ENCODE measurements around the gene PLA2G6. TPM values are rescaled to one million over a fixed set of nuclear protein-coding genes. Genes with fewer than 3 reads are reported as not detected.

Gene PLA2G6
- polyA plus RNA-seq, 2 of the 4 experiments (the other 2 are of a cell fraction): 7.4 to 7.6 TPM

DNA sequence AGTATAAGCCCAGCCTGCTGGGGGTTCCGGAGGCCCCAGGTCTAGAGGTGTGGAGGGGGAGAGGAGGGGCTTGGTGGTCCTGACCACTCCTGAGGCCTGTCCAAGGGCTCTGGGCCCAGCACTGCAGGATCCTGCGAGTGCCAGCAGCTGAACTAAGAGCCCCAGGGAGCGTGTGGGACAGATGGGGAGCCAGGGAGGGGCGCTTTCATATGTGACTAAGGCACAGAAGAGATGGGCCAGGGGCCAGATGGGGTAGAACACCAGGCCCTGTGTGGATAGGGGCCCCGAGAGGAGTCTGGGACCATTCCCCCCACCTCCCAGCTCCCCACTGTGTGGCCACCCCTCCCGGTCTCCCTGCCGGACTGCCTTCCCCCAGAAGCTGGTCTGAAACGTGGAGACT lies 38.5 kb upstream of the PLA2G6 start (continued):
- TF ChIP-seq, protein P1, sequence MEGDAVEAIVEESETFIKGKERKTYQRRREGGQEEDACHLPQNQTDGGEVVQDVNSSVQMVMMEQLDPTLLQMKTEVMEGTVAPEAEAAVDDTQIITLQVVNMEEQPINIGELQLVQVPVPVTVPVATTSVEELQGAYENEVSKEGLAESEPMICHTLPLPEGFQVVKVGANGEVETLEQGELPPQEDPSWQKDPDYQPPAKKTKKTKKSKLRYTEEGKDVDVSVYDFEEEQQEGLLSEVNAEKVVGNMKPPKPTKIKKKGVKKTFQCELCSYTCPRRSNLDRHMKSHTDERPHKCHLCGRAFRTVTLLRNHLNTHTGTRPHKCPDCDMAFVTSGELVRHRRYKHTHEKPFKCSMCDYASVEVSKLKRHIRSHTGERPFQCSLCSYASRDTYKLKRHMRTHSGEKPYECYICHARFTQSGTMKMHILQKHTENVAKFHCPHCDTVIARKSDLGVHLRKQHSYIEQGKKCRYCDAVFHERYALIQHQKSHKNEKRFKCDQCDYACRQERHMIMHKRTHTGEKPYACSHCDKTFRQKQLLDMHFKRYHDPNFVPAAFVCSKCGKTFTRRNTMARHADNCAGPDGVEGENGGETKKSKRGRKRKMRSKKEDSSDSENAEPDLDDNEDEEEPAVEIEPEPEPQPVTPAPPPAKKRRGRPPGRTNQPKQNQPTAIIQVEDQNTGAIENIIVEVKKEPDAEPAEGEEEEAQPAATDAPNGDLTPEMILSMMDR (IDR thresholded peaks at IDR 0.05): no peak

DNA sequence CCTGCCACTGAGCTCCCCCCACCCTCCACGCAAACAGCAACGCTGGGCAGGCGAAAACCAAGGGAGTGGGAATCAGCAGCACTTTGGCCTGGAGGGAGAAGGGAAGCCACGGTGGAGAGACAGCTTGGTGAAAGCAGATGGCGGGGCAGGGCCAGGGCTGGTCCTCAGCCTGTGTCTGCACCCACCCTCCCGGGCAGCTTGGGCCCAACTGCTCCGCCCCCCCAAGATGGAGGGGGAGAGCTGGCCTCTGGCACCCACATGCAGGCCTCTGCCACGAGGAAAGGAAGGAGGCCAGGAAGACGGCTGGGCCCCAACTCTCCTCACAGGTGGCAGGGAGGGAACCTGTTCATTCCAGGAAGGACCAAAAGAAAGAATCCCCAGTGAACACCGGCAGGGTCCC lies 38.0 kb upstream of the PLA2G6 start:
- CTCF ChIA-PET: interaction anchor here (0.5 to 1.5 kb wide), 3 partner anchors 9 to 118 kb away, joined by 3 to 6 read pairs (median 3); no protein-coding TSS in a partner anchor
- Histone ChIP-seq H3K4me2 (peak overlapping the region; percentile 62; the same call in 2 of the 3 replicates), H3K4me1 (peaks cover 63% of the 10 kb centered on the region)

GRCh38 chr22:38218661-38219622 lies 37.3 kb upstream of the PLA2G6 start:
- H3K4me1 ChIP-seq: peaks cover 63% of the 10 kb centered on the region
- TF ChIP-seq FOSB (CRISPR knock-in tag; IDR thresholded peaks at IDR 0.05) (peak; percentile 82; the same call in 1 of the 2 replicates), TP53 (CRISPR knock-in tag; IDR thresholded peaks at IDR 0.05) (peak; percentile 89), SREBF2 (IDR thresholded peaks at IDR 0.05) (no peak), CHD2 (IDR thresholded peaks at IDR 0.05; ENCODE audit: low read length, partially characterized antibody) (no peak), NR3C1 (IDR thresholded peaks at IDR 0.05) (no peak), ZC3H11A (IDR thresholded peaks at IDR 0.05) (no peak), KDM1A (IDR thresholded peaks at IDR 0.05; ENCODE audit: low read depth) (no peak), PHF8 (IDR thresholded peaks at IDR 0.05; ENCODE audit: borderline replicate concordance, low read depth) (no peak), HEYL (CRISPR knock-in tag; IDR thresholded peaks at IDR 0.05) (peak; percentile 87; the same call in 1 of the 2 replicates), CEBPB (IDR thresholded peaks at IDR 0.05) (no peak), MAFK (IDR thresholded peaks at IDR 0.05; ENCODE audit: partially characterized antibody) (peak; percentile 87), POLR2AphosphoS2 (conservative IDR thresholded peaks at IDR 0.05; ENCODE audit: low read length) (peak; percentile 87), ZFP36 (IDR thresholded peaks at IDR 0.05; ENCODE audit: borderline replicate concordance, partially characterized antibody) (no peak), HOXB13 (CRISPR knock-in tag; IDR thresholded peaks at IDR 0.05; ENCODE audit: low read depth) (peak; percentile 90; the same call in 1 of the 2 replicates), ZSCAN20 (CRISPR knock-in tag; IDR thresholded peaks at IDR 0.05) (peak; percentile 62; the same call in 1 of the 2 replicates), USF2 (IDR thresholded peaks at IDR 0.05) (no peak), RFX5 (IDR thresholded peaks at IDR 0.05) (no peak), MYC (IDR thresholded peaks at IDR 0.05; ENCODE audit: borderline replicate concordance, low read length) (no peak)
- TF ChIP-seq, protein P2, sequence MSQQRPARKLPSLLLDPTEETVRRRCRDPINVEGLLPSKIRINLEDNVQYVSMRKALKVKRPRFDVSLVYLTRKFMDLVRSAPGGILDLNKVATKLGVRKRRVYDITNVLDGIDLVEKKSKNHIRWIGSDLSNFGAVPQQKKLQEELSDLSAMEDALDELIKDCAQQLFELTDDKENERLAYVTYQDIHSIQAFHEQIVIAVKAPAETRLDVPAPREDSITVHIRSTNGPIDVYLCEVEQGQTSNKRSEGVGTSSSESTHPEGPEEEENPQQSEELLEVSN (IDR thresholded peaks at IDR 0.05; ENCODE audit: borderline replicate concordance, low read depth): peak; percentile 41; the same call in 1 of the 2 replicates

More for the DNA sequence above, 38.0 kb upstream of the PLA2G6 start:
- TF ChIP-seq RCOR1 (IDR thresholded peaks at IDR 0.05; ENCODE audit: low read depth, low read length) (no peak), KDM5A (IDR thresholded peaks at IDR 0.05) (no peak), CEBPB (IDR thresholded peaks at IDR 0.05) (no peak), ELK1 (IDR thresholded peaks at IDR 0.05; ENCODE audit: low read depth, low read length) (no peak), HES2 (IDR thresholded peaks at IDR 0.05) (no peak), ESRRA (IDR thresholded peaks at IDR 0.05; ENCODE audit: borderline replicate concordance, low read length) (no peak), FOXS1 (CRISPR knock-in tag; IDR thresholded peaks at IDR 0.05) (no peak), EP300 (IDR thresholded peaks at IDR 0.05) (no peak), HOXB5 (CRISPR knock-in tag; IDR thresholded peaks at IDR 0.05) (0 out of 2 replicates have a peak, but pooled peaks have one; percentile 38)
- TF ChIP-seq, protein P3, sequence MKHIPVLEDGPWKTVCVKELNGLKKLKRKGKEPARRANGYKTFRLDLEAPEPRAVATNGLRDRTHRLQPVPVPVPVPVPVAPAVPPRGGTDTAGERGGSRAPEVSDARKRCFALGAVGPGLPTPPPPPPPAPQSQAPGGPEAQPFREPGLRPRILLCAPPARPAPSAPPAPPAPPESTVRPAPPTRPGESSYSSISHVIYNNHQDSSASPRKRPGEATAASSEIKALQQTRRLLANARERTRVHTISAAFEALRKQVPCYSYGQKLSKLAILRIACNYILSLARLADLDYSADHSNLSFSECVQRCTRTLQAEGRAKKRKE (CRISPR knock-in tag; IDR thresholded peaks at IDR 0.05; ENCODE audit: low read depth): 0 out of 2 replicates have a peak, but pooled peaks have one; percentile 8
- H3K27ac ChIP-seq: peak overlapping the region; percentile 80 to 95
- POLR2A ChIA-PET: interaction anchor here (1.9 kb wide), 1 partner anchor 9 kb away, joined by 7 read pairs; no protein-coding TSS in a partner anchor
- ATAC-seq: no peak; a peak in 1 of 6 replicates
- no peak for DNase-seq (ENCODE audit: low read depth in 1 of 2, low spot score in 1 of 2)
- no peaks in the 10 kb centered on the region for H3K9me3 ChIP-seq
- H3K4me3 ChIP-seq: no peak overlapping the region
- 76% methylated on average over 8 of the region's 10 CpGs for WGBS (ENCODE audit: missing lambda C conversion rate)
- FAIRE-seq: no peak

More at GRCh38 chr22:38218661-38219622, 37.3 kb upstream of the PLA2G6 start:
- peak overlapping the region; percentile 62 for H3K4me2 ChIP-seq
- ChIA-PET POLR2A (interaction anchor here (1.0 to 1.9 kb wide), 2 partner anchors 10 to 37 kb away, joined by 3 to 7 read pairs; partner anchors contain the start of gene PLA2G6), CTCF (interaction anchor here (0.6 to 1.5 kb wide), 5 partner anchors 9 to 836 kb away, joined by 3 to 6 read pairs (median 3); no protein-coding TSS in a partner anchor)
- WGBS (ENCODE audit: missing lambda C conversion rate): 46% methylated on average over 16 of the region's 25 CpGs
- H3K9me3 ChIP-seq: no peaks in the 10 kb centered on the region
- ATAC-seq (peak; percentile 65 to 83), FAIRE-seq (no peak), DNase-seq (ENCODE audit: low read depth in 1 of 2, low spot score in 1 of 2) (peak; percentile 59 to 87)
- H3K27ac ChIP-seq: peak overlapping the region; percentile 80 to 95
- no peak overlapping the region for H3K4me3 ChIP-seq
